C4-2B (cell line): Measurements from ENCODE around the gene CD1E.
"Not testable (repeated sequence)": the region's sequence is repeated elsewhere in the genome, so short reads cannot be mapped to it uniquely, and the experiment has no call there.

Source experiments
- H3K27ac ChIP-seq: fragments of 450-650 bp; 2 replicates; pipeline ENCODE4 v1.5.1; 2017
- CTCF ChIP-seq: fragments of 450-650 bp; conservative IDR thresholded peaks from 2 replicates; pipeline ENCODE4 v1.5.1; 2017; ENCODE audit warnings: mild to moderate bottlenecking
- ZFX ChIP-seq: fragments of 450-650 bp; IDR thresholded peaks from 2 replicates; pipeline ENCODE4 v1.6.1; 2017

Gene CD1E

GRCh38 chr1:158334526-158335212 lies 19.0 kb upstream of the CD1E start:
- H3K27ac ChIP-seq: no peak overlapping the region
- no peak for TF ChIP-seq ZFX
- TF ChIP-seq CTCF: no peak

- no peak overlapping the region for H3K27ac ChIP-seq
- TF ChIP-seq ZFX (no peak), CTCF (no peak)
Observed at GRCh38 chr1:158335213-158335532, 18.5 kb upstream of the CD1E start.

- not testable (repeated sequence) for H3K27ac ChIP-seq
Observed at GRCh38 chr1:158336413-158336812, 17.3 kb upstream of the CD1E start.

- H3K27ac ChIP-seq: not testable (repeated sequence)
Observed at GRCh38 chr1:158348946-158349345, 4.7 kb upstream of the CD1E start.

- TF ChIP-seq CTCF (no peak), ZFX (no peak)
- no peak overlapping the region for H3K27ac ChIP-seq
Observed at GRCh38 chr1:158354255-158354654, 561 bp downstream of the CD1E start.

- H3K27ac ChIP-seq: no peak overlapping the region
- TF ChIP-seq ZFX (no peak), CTCF (no peak)
Observed at GRCh38 chr1:158355773-158356285, 2.1 kb downstream of the CD1E start.

- H3K27ac ChIP-seq: no peak overlapping the region
Observed at GRCh38 chr1:158356616-158357015, 2.9 kb downstream of the CD1E start.

GRCh38 chr1:158357441-158357840 lies 3.7 kb downstream of the CD1E start:
- H3K27ac ChIP-seq: no peak overlapping the region

More at GRCh38 chr1:158356616-158357015, 2.9 kb downstream of the CD1E start:
- TF ChIP-seq ZFX: no peak
- TF ChIP-seq CTCF: no peak

More at GRCh38 chr1:158357441-158357840, 3.7 kb downstream of the CD1E start:
- TF ChIP-seq CTCF (no peak), ZFX (no peak)
